SIG-M5 (cell line): ENCODE measurements around the gene DNAJB8.

Experiments used
- DNase-seq: peaks from one replicate; lab custom pipeline; 2025; lab: John Stamatoyannopoulos, UW

Gene DNAJB8

GRCh38 chr3:128445357-128445756 lies 21.3 kb downstream of the DNAJB8 start:
- no peak for DNase-seq

DNA sequence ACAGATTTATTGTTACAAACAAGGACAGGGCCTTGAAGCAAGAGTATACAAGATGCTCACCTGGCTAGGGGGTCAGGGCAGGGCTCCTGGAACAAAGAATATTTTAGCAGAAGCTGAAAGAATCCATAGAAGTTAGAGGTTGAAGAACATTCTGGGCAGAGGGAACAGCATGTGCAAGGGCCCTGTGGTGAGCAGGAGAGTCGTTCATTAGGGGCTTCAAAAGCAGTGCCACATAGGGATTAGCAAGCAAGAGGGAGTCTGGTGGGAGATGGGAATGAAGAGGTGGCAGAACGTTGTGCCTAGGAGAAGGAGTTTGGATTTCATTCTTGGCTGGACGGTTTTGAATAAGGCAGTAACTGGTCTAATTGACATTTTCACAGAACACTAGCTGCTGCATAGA lies 22.9 kb downstream of the DNAJB8 start:
- DNase-seq: no peak

DNA sequence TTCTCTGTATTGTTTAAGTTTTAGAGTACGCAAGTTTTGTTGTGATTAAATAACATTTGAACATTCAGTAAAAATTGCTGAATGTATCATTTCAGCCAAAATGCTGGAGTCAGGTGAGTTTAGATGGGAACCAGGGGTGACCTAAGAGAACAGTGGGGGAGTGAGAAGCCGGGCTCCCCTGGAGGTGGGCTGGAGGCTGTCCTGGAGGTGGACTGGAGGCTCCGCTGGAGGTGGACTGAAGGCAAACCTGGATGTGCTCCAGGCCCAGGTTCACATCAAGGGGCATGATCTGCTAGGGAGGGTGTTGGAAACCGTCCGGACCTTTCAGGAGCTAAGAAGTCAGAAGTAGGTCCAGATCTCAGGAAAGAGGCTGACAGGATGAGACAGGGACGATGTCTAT lies 23.7 kb downstream of the DNAJB8 start:
- no peak for DNase-seq

GRCh38 chr3:128442070-128442469 lies 24.6 kb downstream of the DNAJB8 start:
- no peak for DNase-seq

DNA sequence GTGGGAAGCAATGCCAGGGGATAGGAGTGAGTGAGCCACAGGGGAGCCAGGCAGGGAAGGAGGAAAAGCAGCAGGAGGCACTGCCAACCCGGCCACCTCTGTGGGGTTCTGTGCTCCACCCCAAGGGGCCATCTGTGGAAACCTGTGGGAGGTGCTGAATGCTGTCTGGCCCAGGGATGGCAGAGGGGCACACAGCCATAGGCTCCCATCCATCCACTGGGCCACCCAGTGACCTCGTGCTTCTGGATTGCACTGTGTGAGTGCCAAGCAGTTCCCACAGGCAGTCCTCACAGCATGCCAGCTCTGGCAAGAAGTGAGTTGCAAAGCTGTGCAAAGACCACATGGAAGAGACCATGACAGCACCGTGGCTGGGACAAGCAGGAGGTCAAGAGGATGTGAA lies 27.5 kb downstream of the DNAJB8 start:
- DNase-seq: no peak

DNA sequence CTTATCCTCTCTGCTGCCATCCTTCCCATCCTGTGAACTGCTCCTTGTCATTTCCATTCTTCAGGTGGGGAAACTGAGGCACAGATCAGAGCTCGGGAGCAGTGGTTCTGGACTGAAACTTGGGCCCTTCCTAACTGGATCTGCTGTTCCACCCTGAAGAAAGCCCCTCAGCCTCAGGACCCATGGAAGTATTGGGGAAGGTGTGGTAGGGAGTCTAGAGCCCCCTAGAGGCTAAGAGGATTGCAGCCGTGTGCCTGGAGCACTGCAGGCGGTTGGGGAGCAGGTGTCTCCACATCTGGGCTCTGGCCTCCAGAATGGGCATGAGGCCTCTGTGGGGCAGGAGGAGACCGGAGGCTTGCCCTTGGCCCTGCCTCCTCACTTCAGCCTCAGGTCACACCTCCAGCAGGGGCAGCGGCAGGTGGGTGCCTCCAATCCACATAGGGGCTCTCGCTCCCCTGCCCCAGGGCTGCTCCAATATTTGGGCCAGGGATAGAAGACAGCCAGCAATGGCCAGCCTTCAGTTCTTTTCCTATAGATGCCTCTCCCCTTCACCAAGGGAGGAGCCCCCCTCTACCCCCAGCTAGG lies 28.1 kb downstream of the DNAJB8 start:
- no peak for DNase-seq

DNA sequence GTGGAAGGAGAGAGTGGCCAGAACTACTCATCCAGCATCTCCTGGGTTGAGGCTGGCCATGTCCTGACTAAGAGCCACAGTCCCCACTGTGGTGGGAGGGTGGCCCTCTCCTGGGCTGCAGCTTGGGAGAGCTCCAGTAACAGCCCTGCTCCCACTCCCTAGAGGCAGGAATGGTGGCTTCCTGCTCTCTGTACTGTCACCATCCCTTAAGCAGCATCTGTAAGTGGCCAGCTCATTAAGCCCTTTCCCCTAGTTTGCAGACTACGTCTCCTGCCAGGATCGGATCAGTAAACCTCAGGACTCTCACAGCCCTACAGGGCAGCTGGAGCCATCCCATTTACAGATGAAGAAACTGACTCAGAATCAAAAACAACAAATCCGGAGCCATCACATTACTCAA lies 30.5 kb downstream of the DNAJB8 start:
- no peak for DNase-seq

DNA sequence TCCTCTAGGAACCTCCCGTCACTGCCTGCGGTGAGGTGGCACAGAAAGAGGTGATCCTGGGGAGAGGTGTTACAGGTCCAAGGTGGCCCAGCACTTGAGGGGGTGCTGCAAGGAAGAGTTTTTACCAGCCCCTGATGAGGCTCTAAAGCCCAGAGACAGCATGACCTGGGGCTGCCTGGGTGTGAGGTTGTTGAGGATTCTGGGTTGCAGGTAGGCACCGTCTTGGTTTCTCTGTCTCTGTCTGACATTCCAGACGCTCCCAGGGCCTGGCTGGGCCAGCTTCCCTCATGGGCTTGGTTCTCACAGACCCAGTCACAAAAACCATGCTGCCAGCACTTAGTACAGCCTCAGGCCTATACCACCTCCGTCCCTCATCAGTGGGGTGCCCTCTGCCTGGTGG lies 31.1 kb downstream of the DNAJB8 start:
- DNase-seq: no peak

- no peak for DNase-seq
These were observed 31.6 kb downstream of the DNAJB8 start for GRCh38 chr3:128435058-128435457.

GRCh38 chr3:128434524-128434923 lies 32.2 kb downstream of the DNAJB8 start:
- DNase-seq: no peak

- no peak for DNase-seq
These were observed 32.9 kb downstream of the DNAJB8 start for GRCh38 chr3:128433837-128434165.

GRCh38 chr3:128432971-128433836 lies 33.5 kb downstream of the DNAJB8 start:
- DNase-seq: no peak

GRCh38 chr3:128432301-128432970 lies 34.3 kb downstream of the DNAJB8 start:
- no peak for DNase-seq

DNA sequence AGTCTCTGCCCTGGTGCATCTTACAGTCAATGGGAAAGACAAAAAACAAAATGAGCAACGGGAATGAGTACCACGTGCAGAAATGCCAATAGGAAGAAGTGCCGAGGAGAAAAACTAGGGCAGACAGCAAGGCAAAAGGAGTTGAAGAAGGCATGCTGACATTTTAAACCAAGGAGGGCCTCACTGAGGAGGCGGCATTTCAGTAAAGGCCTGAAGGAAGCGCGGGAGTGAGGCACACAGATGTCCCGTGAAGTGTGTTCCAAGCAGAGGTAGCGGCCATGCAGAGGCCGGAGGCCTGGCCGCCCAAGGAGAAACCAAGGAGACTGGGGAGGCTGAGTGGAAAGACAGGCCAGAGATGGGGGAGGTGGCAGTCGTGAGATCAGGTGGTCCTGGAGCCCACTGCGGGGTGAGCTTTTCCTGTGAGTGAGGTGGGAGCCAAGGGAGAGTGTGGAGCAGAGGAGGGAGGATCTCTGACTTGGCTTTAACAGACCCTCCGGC lies 34.8 kb downstream of the DNAJB8 start:
- DNase-seq: no peak

- DNase-seq: no peak
These were observed 36.0 kb downstream of the DNAJB8 start for GRCh38 chr3:128430731-128431130.

DNA sequence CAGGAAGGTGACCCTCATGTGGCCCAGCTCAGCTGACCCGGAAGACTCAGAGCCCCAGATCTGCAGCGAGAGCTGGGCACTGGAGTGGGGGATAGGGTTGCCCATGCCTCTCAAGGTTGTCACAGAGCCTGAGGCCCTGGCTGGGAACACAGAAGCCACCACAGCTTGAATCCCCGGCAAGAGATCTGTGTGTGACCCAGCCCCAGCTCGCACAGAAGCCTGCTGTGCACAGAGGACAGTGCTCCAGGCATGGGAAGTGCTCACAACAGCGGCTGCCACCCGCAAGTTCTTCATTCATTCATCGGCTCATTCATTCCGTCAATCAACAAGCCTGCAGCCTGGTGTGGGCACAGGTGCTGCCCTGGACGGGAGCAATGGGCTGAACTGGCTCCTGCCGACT lies 36.4 kb downstream of the DNAJB8 start:
- no peak for DNase-seq

DNA sequence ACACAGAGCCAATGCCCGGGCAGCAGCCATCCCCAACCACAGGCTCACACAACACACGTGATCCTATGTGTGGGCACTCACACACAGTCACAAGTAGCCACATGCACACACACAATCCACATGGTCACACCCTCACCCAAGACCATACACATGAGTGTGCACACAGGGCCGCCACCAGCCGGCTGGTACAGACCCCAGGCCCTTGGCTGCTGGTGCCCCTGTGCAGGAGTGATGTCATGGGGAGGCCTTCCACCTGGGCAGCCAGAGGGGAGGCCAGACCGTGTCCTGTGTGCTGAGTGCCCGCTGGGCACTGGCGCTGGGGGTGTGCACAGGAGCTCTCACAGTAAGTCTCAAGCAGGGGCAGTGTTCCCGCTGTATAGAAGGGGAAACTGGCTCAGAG lies 36.9 kb downstream of the DNAJB8 start:
- no peak for DNase-seq

DNA sequence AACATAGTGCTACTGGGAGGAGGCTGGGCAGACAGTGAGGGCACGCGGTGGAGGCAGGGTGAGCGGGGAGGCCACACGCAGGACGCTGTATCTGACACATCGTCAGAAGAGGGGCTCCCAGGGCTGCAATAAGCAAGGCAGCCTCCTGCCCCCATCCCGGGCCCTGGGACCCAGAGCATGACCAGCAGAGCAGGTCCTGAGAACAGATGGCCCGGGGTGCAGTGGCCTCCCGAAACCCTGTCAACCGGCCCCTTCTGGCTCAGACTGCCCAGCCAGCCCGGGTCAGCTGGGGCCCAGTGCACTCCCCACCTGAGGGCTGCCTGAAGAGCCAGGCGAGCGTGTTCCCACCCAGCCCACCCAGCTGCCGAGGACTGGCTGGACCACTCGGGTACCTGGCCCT lies 37.4 kb downstream of the DNAJB8 start:
- DNase-seq: no peak

- DNase-seq: no peak
These were observed 38.5 kb downstream of the DNAJB8 start for GRCh38 chr3:128427872-128428822.

GRCh38 chr3:128427175-128427857 lies 39.4 kb downstream of the DNAJB8 start:
- DNase-seq: no peak

DNA sequence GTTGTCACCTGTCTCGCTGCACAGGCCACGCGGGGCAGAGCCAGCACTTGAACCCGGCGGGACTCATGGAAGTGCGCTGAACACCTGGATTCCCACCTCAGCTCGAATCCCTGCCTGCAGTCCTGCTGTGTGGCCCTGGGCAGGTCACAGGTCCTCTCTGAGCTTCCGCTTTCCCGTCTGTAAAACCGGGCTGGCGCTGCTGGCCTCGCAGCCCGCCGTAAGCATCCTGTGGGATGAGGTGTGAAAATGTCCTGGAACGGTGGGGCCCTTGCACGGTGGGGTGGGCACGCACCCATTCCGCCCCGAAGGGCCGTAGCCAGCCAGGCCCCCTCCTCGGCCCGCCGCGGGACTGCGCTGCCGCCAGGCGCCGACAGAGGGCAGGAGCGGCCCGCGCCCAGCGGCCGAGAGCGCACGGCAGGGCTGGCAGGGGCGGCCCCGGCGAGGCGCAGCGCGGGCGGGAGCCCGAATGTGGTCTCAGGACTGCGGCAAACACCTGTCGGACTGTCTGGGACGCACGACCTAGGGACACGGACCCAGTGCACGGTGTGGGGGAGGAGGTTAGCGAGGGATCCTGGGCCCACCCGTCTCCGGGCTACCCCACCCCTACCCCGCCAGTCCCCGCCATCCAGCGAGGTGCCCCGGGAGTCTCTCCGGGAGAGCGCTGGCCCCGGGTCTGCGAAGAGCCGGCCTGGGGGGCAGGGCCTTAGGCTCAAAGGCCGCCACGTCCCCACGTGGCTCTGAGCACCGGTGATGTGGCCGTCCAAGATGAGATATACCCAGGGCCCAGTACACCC lies 40.4 kb downstream of the DNAJB8 start:
- no peak for DNase-seq
